Activated T-helper 17 cell treated with anti-CD3 and anti-CD28 coated beads, Interleukin-2, amount 50 U/mL, for 72 hours (primary cell): ENCODE data around the gene ITGB6. TPM values are rescaled to one million over a fixed set of nuclear protein-coding genes. Genes with fewer than 3 reads are reported as not detected.

Experiments used
- ATAC-seq: fragments of 150-1000 bp; cut with Tn5 transposase; replicated peaks from 2 replicates; pipeline ENCODE4 v1.10.0; 2021; ENCODE audit warnings: mild to moderate bottlenecking, moderate library complexity
- H3K27ac Mint-ChIP-seq: one replicate; pipeline ENCODE4 v1.8.0; 2022; ENCODE audit warnings: mixed read lengths
- H3K27me3 Mint-ChIP-seq: one replicate; pipeline ENCODE4 v1.8.0; 2022; ENCODE audit warnings: mixed read lengths
- H3K36me3 Mint-ChIP-seq: one replicate; pipeline ENCODE4 v1.8.0; 2022; ENCODE audit warnings: low read depth, mild to moderate bottlenecking, mixed read lengths
- H3K4me1 Mint-ChIP-seq: one replicate; pipeline ENCODE4 v1.8.0; 2022; ENCODE audit warnings: mixed read lengths
- H3K4me3 Mint-ChIP-seq: one replicate; pipeline ENCODE4 v1.8.0; 2022; ENCODE audit warnings: mild to moderate bottlenecking, mixed read lengths
- H3K9me3 Mint-ChIP-seq: one replicate; pipeline ENCODE4 v1.8.0; 2022; ENCODE audit warnings: mixed read lengths
- total RNA-seq, 2 donors: library from RNA; stranded (reverse); gene quantifications; one replicate each; pipeline ENCODE4 v1.2.3, GENCODE V29; 2022

ITGB6 gene
- total RNA-seq, 2 donors from 2014 or later, result not detected

- ATAC-seq, result no peak
- Mint-ChIP-seq H3K36me3 (no peaks in the 10 kb centered on the region), H3K9me3 (no peaks in the 10 kb centered on the region), H3K4me3 (no peak overlapping the region), H3K4me1 (peaks cover 11% of the 10 kb centered on the region), H3K27me3 (peaks cover 66% of the 10 kb centered on the region), H3K27ac (no peak overlapping the region)
These were observed 144.4 kb downstream of the ITGB6 start for GRCh38 chr2:160055726-160056108.

DNA sequence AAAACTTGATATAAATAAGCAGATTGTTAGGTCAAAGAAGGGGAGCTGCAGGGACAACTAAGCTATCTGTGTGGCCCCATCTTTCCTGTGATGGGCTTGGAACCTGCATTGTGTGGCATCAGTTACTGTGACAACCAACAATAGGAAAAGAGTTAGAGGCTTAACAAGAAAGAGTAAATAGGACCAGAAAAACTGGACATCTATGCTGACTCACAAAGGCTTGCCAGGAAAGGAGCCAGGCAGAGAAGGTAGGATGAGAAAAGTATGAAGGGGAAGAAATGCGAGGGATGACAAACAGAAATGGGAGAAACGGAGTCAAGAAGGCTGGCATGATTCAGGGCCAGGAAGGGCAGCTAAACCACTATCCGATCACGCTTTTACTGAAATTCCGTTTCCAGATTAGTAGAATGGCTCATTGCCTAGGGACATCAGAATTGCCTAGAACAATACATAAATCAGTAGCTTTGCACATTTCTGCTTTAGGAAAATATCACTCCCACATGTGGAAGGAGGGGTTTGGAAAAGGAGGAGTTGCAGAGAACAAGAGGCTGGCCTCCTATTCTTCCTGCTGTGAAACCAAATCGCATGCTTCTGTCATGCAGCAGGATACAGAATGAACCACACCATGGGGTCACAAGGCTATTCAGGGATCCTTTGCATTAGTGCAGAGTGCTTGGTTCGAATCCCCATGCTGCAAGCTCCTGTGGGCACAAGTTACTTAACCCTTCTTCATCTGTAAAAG lies 144.9 kb downstream of the ITGB6 start:
- H3K27me3 Mint-ChIP-seq, result peaks cover 62% of the 10 kb centered on the region
- H3K27ac Mint-ChIP-seq, result no peak overlapping the region
- no peak for ATAC-seq
- no peaks in the 10 kb centered on the region for H3K36me3 Mint-ChIP-seq
- no peaks in the 10 kb centered on the region for H3K9me3 Mint-ChIP-seq
- H3K4me1 Mint-ChIP-seq, result peaks cover 11% of the 10 kb centered on the region
- H3K4me3 Mint-ChIP-seq, result no peak overlapping the region

- H3K27me3 Mint-ChIP-seq, result peaks cover 55% of the 10 kb centered on the region
- ATAC-seq, result no peak
- H3K9me3 Mint-ChIP-seq, result no peaks in the 10 kb centered on the region
- H3K4me1 Mint-ChIP-seq, result peaks cover 11% of the 10 kb centered on the region
- no peak overlapping the region for H3K4me3 Mint-ChIP-seq
- no peak overlapping the region for H3K27ac Mint-ChIP-seq
- no peaks in the 10 kb centered on the region for H3K36me3 Mint-ChIP-seq
These were observed 146.1 kb downstream of the ITGB6 start for GRCh38 chr2:160053946-160054345.

GRCh38 chr2:160052531-160052930 lies 147.5 kb downstream of the ITGB6 start:
- peaks cover 42% of the 10 kb centered on the region for H3K27me3 Mint-ChIP-seq
- no peak overlapping the region for H3K4me3 Mint-ChIP-seq
- H3K9me3 Mint-ChIP-seq, result no peaks in the 10 kb centered on the region
- peak overlapping the region; percentile 16 for H3K27ac Mint-ChIP-seq
- peaks cover 11% of the 10 kb centered on the region for H3K4me1 Mint-ChIP-seq
- no peaks in the 10 kb centered on the region for H3K36me3 Mint-ChIP-seq
- ATAC-seq, result peak; percentile 73

GRCh38 chr2:160051371-160051800 lies 148.7 kb downstream of the ITGB6 start:
- Mint-ChIP-seq H3K4me1 (peaks cover 11% of the 10 kb centered on the region), H3K9me3 (no peaks in the 10 kb centered on the region), H3K4me3 (no peak overlapping the region), H3K27me3 (peaks cover 33% of the 10 kb centered on the region), H3K36me3 (no peaks in the 10 kb centered on the region), H3K27ac (no peak overlapping the region)
- ATAC-seq, result no peak

GRCh38 chr2:160050147-160050546 lies 149.9 kb downstream of the ITGB6 start:
- Mint-ChIP-seq H3K4me1 (peaks cover 11% of the 10 kb centered on the region), H3K9me3 (no peaks in the 10 kb centered on the region), H3K4me3 (no peak overlapping the region), H3K27me3 (peaks cover 29% of the 10 kb centered on the region), H3K36me3 (no peaks in the 10 kb centered on the region), H3K27ac (no peak overlapping the region)
- no peak for ATAC-seq

Other genes with a start within 250 kb of the ITGB6 start
- under 1 TPM in 1 of 2 donors, not detected in 1; 0.02 TPM for gene PLA2R1, start 137.7 kb downstream of the ITGB6 start, total RNA-seq